Osteoblast (primary cell): ENCODE results near the gene HELB. TPM values are rescaled to one million over a fixed set of nuclear protein-coding genes. Genes with fewer than 3 reads are reported as not detected.

Experiments
- DNase-seq: peaks from one replicate; pipeline ENCODE4 v3.0.0; 2011; ENCODE audit warnings: low spot score, mixed read lengths; ENCODE audit not compliant: insufficient read length; ENCODE audit errors: missing footprints
- H2AFZ ChIP-seq: 2 replicates; pipeline ENCODE4 v1.6.0; 2011; ENCODE audit warnings: mild to moderate bottlenecking, low read length
- H3K27ac ChIP-seq: 2 replicates; pipeline ENCODE4 v1.5.1; 2011; ENCODE audit warnings: mild to moderate bottlenecking, low read depth, low read length, moderate library complexity
- H3K27me3 ChIP-seq: 2 replicates; pipeline ENCODE4 v1.6.0; 2012; ENCODE audit warnings: mild to moderate bottlenecking, control low read depth, inconsistent platforms, low read length, moderate library complexity; ENCODE audit not compliant: insufficient read depth
- H3K36me3 ChIP-seq: 2 replicates; pipeline ENCODE4 v1.5.1; 2011; ENCODE audit warnings: mild to moderate bottlenecking, low read length, control low read depth, moderate library complexity; ENCODE audit not compliant: insufficient read depth
- H3K4me1 ChIP-seq: 2 replicates; pipeline ENCODE4 v1.5.1; 2011; ENCODE audit warnings: mild to moderate bottlenecking, low read length, control low read depth, moderate library complexity; ENCODE audit not compliant: insufficient read depth
- H3K4me2 ChIP-seq: 2 replicates; pipeline ENCODE4 v1.6.0; 2011; ENCODE audit warnings: mild to moderate bottlenecking, low read length; ENCODE audit not compliant: insufficient read depth
- H3K4me3 ChIP-seq: fragments of 200-600 bp; sonication (generic); 3 replicates; pipeline ENCODE4 v1.5.1; 2012; ENCODE audit warnings: mild to moderate bottlenecking, low read length, inconsistent platforms; ENCODE audit not compliant: insufficient read depth
- H3K79me2 ChIP-seq: 2 replicates; pipeline ENCODE4 v1.6.0; 2012; ENCODE audit warnings: mild to moderate bottlenecking, low read length, control low read depth, inconsistent platforms; ENCODE audit not compliant: insufficient read depth
- H3K9me3 ChIP-seq: 2 replicates; pipeline ENCODE4 v1.5.1; 2011; ENCODE audit warnings: low read depth, low read length, control low read depth
- H4K20me1 ChIP-seq: 2 replicates; pipeline ENCODE4 v1.6.0; 2012; ENCODE audit warnings: mild to moderate bottlenecking, low read length, control low read depth; ENCODE audit not compliant: insufficient read depth
- total RNA-seq: library from RNA; depleted of rRNA; stranded (reverse); fragments of >200 nt; gene quantifications from 2 replicates; pipeline ENCODE4 v1.2.3, GENCODE V29; 2012
- TF ChIP-seq, protein P1 (sequence below): IDR thresholded peaks from 2 replicates; pipeline ENCODE4 v1.5.1; 2011; ENCODE audit warnings: mild to moderate bottlenecking, low read depth, low read length, moderate library complexity; ENCODE audit errors: extremely low read depth

Gene HELB
- total RNA-seq, 1 donor, result 2.2 TPM

DNA sequence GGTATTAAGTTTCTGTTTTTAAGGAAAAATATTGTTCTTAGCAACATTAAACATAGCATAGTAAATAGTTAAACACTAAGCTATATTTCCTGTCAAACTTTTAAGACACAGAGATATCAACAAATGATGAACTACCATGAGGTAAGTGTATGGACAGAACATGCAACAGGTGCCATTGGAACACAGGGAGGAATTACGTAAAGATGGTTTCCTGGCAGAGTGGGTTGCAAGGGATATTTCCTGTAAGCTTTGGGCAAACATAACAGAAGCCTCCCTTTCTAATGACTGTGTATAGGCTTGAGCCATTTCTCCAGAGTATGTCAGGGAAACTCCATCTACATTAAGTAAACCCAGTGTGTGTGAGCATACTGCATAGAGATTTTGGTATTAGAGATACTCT, 31.7 kb upstream of the HELB start:
- Histone ChIP-seq H3K4me3 (no peak overlapping the region), H3K27me3 (peaks cover 13% of the 10 kb centered on the region), H2AFZ (no peak overlapping the region), H3K4me2 (no peak overlapping the region), H4K20me1 (no peaks in the 10 kb centered on the region), H3K9me3 (no peaks in the 10 kb centered on the region), H3K36me3 (no peaks in the 10 kb centered on the region), H3K4me1 (no peaks in the 10 kb centered on the region), H3K79me2 (no peaks in the 10 kb centered on the region), H3K27ac (no peak overlapping the region)
- TF ChIP-seq, protein P1, sequence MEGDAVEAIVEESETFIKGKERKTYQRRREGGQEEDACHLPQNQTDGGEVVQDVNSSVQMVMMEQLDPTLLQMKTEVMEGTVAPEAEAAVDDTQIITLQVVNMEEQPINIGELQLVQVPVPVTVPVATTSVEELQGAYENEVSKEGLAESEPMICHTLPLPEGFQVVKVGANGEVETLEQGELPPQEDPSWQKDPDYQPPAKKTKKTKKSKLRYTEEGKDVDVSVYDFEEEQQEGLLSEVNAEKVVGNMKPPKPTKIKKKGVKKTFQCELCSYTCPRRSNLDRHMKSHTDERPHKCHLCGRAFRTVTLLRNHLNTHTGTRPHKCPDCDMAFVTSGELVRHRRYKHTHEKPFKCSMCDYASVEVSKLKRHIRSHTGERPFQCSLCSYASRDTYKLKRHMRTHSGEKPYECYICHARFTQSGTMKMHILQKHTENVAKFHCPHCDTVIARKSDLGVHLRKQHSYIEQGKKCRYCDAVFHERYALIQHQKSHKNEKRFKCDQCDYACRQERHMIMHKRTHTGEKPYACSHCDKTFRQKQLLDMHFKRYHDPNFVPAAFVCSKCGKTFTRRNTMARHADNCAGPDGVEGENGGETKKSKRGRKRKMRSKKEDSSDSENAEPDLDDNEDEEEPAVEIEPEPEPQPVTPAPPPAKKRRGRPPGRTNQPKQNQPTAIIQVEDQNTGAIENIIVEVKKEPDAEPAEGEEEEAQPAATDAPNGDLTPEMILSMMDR, result no peak
- no peak for DNase-seq

DNA sequence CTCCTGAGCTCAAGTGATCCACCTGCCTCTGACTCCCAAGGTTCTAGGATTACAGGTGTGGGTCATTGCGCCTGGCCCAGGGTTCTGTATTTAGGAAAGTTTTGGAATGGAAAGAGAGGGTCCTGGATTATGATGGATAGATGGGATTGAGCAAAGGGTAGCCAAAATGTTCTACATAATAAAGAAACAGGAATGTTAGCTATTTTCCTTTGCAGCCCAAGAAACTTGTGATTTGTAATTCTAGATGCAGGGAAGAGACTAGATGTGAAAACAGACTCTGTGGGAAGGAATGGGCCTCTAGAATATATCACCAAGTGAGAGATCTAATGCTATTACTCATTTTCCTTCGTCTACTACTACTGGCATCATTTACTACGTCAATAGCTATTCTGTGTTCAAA, 29.6 kb upstream of the HELB start:
- Histone ChIP-seq H3K36me3 (no peaks in the 10 kb centered on the region), H3K27ac (no peak overlapping the region), H3K9me3 (no peaks in the 10 kb centered on the region), H2AFZ (no peak overlapping the region), H3K4me2 (no peak overlapping the region), H3K4me3 (no peak overlapping the region), H3K4me1 (no peaks in the 10 kb centered on the region), H4K20me1 (no peaks in the 10 kb centered on the region), H3K79me2 (no peaks in the 10 kb centered on the region), H3K27me3 (peaks cover 12% of the 10 kb centered on the region)
- TF ChIP-seq, protein P1, result no peak
- no peak for DNase-seq

DNA sequence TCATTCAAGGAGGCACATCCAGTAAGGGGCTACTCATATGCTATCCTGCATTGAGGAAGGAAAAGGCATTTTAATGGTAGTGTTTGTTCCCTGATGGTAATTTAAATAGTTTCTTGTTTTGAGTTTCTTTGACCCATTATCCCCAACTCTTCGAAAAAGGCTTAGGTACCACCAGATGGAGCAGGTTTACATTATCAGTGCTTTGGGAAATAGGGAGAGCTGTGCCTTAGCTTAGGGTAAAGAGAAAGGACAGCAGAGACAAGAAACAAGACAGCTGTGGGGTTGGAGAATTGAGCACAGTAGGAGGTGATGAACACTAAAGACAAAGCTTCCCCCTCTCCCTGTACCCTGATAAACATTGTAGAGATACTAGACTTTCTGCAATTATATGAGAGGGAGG, 29.1 kb upstream of the HELB start:
- Histone ChIP-seq H2AFZ (no peak overlapping the region), H3K27ac (no peak overlapping the region), H3K4me3 (no peak overlapping the region), H3K79me2 (no peaks in the 10 kb centered on the region), H3K4me1 (no peaks in the 10 kb centered on the region), H3K4me2 (no peak overlapping the region), H3K36me3 (no peaks in the 10 kb centered on the region), H3K27me3 (peaks cover 15% of the 10 kb centered on the region), H4K20me1 (no peaks in the 10 kb centered on the region), H3K9me3 (no peaks in the 10 kb centered on the region)
- TF ChIP-seq, protein P1, result no peak
- DNase-seq, result no peak

DNA sequence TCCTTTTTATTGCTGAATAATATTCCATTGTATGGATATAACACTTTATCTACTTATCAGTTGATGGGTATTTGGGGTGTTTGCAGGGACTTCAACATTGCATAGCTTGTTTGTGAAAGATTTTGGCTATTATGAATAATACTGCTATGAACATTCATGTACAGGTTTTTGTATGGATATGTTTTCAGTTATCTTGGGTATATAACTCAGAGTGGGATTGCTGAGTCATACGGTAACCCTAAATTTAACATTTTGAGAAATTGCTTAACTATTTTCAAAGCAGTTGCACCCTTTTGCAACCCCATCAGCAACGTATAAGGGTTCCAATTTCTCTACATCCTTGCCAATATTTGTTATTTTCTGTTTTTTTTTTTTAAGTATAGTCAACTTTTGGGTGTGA, 27.3 kb upstream of the HELB start:
- TF ChIP-seq, protein P1, result no peak
- H3K79me2 ChIP-seq, result no peaks in the 10 kb centered on the region
- H3K27me3 ChIP-seq, result peaks cover 3% of the 10 kb centered on the region
- no peak overlapping the region for H3K27ac ChIP-seq
- H3K4me3 ChIP-seq, result no peak overlapping the region
- no peaks in the 10 kb centered on the region for H4K20me1 ChIP-seq
- no peaks in the 10 kb centered on the region for H3K4me1 ChIP-seq
- H3K4me2 ChIP-seq, result no peak overlapping the region
- H3K36me3 ChIP-seq, result no peaks in the 10 kb centered on the region
- no peak overlapping the region for H2AFZ ChIP-seq
- DNase-seq, result no peak
- H3K9me3 ChIP-seq, result no peaks in the 10 kb centered on the region
